GM21515 (cell line): Measurements from ENCODE around the gene PLXNA4.

Source experiments
- ATAC-seq: cut with Tn5 transposase; IDR thresholded peaks from one replicate; pipeline ENCODE4 v1.9.1; 2021; ENCODE audit not compliant: unreplicated experiment

PLXNA4 gene

DNA sequence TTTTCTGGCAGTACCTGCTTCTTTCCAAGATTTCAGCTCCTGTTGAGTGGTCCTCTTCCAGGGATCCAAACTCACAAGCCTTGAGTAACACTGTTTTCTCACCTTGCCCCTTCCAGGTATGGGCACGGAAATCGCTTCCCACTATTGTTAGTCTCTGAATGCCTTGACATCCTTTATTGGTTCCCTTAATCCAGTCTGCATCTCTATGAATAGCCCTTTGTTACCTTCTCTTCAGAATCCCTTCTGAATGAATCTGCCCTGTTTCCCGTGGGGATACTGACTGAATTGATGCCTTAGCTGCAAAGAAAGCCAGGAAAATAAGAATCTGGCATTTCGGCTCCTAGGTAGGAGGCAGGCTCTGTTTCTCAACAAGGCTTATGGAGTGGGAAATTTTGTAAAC, 467.7 kb downstream of the PLXNA4 start:
- ATAC-seq: no peak

- no peak for ATAC-seq
Measured at GRCh38 chr7:132106491-132106890, 469.8 kb downstream of the PLXNA4 start.

GRCh38 chr7:132105096-132105495, 471.2 kb downstream of the PLXNA4 start:
- no peak for ATAC-seq

- ATAC-seq: no peak
Measured at GRCh38 chr7:132103718-132104117, 472.6 kb downstream of the PLXNA4 start.

DNA sequence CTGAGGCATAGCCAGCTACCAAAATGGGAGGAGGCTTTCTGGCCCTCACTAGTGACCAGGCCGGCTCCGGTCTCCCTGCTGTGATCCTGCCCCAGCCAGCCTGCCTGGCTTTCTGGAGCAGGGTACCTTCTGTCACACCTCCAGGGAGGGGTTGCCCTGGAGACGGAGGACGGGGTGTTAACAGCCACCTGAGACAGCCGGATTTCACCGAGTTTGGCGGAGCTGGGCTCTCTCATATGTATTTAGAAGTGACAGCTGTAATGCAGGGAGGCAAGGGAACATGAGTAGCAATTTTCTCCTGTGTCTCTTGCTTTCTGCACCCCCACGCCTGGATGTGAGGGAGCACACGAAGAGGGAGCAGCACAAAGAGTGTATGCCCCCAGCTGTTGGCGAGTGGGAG, 473.3 kb downstream of the PLXNA4 start:
- ATAC-seq: no peak

GRCh38 chr7:132102391-132102790, 473.9 kb downstream of the PLXNA4 start:
- ATAC-seq: no peak

GRCh38 chr7:132100981-132101380, 475.3 kb downstream of the PLXNA4 start:
- no peak for ATAC-seq

DNA sequence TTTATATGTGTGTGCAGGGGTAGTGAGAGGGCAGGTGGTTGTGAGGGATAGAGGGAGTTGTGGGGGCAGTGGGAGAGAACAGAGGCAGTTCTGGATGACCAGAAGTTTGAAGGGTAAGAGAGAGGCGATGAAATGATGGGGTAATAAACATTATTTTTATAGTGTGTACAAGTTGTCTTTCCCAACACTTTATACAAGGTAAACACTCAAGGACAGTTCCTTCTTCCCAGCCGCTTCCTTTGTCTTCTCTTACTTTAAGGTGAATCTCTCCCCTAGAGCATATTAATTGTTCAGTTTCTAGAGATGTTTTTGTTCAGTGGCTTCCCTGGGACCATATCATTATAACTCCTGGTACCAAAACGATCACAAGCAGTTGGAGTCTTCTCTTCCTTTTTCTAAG, 475.8 kb downstream of the PLXNA4 start:
- ATAC-seq: no peak

- no peak for ATAC-seq
Measured at GRCh38 chr7:132099163-132099562, 477.1 kb downstream of the PLXNA4 start.

DNA sequence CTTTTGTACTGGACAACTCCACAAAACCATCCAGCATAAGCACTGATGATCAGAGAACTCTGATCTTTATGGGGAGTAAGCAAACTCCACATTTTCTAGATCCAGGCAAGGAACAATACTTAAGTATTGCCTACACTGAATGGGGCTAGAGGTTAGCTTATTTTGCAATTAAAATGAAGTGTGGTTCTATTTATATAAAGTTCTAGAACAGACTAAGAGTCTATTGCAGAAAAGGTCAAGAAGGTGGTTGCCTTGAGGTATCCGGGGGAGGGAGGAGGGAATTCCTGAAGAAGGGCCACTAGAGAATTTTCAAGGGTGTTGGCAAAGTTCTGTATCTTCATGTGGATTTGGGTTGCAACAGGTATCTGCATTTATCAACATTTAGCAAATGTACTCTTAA, 477.9 kb downstream of the PLXNA4 start:
- ATAC-seq: no peak

GRCh38 chr7:132097550-132098134, 478.6 kb downstream of the PLXNA4 start:
- ATAC-seq: no peak

DNA sequence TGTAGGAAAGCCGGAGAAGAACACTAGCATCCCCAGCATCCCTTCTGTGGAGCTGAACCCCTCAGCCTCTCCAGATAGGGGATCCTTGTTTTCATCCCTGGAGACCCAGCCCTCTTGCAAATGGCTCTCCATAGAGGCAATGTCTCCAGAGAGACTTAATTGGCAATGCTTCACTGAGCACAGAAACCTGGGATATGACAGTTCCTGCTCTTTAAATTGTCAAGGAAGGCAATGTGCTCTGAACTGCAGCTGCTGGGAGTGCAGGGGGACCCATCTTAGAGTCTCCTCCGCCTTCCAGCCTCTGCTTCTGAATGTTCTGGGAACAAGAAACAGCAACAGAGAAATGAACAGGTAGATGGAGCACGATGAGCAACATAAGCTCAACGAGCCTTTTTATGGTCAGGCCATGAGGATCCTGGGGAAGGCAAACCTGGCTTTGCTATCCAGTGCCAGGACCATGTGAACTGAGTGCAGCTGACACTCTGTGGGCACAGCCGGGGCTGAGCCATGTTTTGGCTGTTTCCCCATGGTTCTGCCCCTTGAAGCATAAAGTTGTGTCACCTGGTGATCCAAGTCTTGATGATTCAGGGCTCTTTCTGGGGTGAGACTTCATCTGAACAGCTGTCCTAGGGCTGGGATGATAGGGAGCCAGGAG, 481.0 kb downstream of the PLXNA4 start:
- no peak for ATAC-seq

DNA sequence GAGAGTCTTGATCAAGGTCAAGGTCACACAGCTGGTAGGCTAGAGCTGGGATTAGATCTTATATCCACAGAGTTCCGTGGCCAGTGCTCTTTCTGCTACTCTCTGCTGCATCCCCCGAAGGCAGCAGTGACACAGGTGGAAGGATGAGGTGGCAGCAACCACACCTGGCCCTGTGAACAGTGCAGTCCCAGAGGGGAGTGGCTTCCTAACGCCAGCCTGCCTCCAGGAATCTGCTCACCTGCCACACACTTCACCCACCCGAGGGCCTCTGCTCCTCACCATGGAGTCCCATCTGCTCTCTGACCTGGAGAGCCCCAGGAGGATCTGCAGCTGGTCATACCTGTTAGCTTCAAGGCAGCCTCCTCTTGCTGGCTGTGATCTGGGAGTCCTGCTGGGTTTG, 484.2 kb downstream of the PLXNA4 start:
- no peak for ATAC-seq

- ATAC-seq: no peak
Measured at GRCh38 chr7:132091706-132092105, 484.6 kb downstream of the PLXNA4 start.

DNA sequence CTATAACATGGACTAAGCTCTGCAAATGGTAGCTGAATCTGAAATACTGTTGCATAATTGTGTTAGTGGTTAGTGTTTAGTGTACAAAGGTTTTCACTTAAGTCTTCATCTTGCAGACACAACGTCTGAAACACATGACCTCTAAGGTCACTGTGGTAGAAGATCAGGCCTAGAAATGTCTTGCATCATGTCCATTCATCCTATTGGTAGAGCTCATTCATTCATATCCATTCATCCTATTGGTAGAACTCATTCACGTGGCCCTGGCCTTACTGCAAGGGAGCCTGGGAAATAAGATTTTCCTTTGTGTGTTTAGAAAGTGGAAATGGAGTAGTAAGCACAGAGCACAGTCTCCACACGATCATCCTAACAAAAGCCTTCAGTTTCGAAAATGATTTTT, 485.8 kb downstream of the PLXNA4 start:
- no peak for ATAC-seq

- no peak for ATAC-seq
Measured at GRCh38 chr7:132089356-132089755, 486.9 kb downstream of the PLXNA4 start.

- ATAC-seq: no peak
Measured at GRCh38 chr7:132087421-132087820, 488.8 kb downstream of the PLXNA4 start.

DNA sequence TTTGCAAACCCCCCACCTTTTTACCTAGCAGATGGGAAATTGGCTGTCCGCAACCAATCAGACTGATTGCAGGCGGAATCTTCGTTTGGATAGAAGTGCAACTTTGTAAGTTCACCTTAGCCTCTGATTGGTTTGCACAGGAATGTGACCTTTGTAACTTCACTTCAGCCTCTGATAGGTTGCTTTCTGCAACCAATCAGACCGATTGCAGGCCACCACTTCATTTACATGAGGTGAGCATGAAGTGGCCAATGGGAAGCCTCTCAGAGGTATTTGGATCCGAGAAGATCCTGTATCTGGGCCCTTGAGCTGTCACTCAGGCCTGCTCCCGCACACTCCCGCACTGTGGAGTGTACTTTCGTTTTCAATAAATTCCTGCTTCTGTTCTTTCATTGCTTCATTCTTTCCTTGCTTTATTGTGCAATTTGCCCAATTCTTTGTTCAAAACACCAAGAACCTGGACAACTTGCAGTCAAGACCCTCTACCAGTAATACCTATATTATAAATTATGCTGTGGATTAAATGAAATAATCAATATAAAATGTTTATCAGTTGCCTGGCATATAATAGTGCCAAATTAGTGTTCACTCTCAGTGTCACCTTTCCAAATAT, 491.4 kb downstream of the PLXNA4 start:
- ATAC-seq: no peak

DNA sequence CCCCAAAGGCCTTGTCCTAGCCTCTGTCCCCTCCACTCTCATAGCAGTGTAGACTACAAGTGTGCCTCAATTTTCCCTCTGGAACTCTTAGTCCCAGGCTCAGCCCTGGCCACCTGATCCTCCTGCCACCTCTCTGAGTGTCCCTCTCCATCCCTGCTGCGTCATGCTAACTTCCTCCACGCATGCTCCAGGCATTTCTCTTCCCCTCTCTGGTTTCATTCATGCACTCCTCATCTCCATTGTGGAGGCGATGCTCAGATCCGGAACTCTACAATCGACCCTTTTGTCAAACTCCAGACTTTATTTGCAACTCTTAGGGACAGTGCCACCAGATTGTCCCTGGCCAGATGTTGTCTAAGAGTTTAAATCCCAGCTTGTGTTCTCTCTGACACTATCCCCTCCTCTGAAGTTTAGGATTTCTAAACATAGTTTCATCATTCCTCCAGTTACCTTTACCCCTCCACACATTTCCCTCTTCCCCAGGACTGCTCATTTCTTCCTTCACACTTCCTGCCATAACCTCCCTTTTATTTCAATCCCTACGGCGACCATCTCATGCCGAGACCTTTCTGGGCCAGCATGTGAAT, 492.6 kb downstream of the PLXNA4 start:
- ATAC-seq: no peak

DNA sequence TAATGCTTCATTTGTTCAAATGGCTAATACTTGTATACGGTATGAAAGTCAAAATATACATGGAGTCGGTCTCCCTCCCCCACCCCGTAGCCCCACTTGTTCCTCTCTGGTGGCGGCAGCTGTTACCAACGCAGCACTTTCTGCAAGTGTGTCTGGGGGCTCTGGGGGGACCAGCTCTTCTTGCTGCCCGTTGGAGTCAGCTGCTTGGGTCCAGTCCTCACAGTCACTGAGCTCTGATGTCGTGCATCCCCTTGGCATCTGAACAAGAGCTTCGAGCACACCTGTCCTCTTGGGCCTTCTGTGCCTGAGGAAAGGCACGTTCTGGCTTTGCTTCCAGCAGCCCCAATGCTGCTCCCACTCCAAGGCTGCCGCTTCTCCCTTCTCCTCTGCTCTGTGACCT, 493.1 kb downstream of the PLXNA4 start:
- no peak for ATAC-seq

DNA sequence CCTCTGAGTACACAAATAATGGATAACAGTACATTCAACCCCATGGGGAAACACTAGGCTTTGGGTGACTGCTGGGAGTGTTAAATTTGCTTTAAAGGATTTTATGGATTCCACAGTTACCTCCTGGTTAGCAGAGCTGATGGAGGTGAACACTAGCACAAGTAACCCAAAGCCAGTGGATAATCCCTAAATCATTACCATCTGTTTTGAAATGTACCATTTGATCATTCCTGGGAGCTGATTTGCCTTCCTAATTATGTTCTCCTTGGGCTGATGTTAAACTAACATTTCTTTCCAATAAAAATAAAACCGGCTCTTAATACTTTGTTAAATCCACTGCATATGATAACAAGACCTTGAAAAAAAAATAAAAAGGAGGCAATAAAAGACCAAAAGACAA, 493.9 kb downstream of the PLXNA4 start:
- ATAC-seq: no peak

DNA sequence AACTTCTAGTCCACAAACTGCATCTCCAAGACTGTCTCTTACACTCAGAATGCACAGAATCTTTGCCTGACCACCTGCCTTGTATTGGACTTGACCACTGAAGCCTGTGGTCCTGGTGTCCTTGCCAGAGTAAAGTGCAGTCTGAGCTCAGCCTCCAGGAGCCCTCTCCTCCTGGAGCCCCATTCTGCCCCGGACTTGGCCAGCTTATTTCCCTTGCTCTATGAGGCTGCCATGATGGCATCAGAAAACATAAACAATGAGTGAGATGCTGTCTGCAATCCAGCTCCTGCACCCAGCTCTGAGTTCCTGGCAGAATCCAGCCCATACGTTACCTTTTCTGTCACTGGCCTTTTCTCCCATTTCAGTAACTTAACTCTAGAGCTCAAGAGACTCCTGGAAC, 494.6 kb downstream of the PLXNA4 start:
- ATAC-seq: no peak
